Activated CD4-positive, alpha-beta memory T cell treated with anti-CD3 and anti-CD28 coated beads for 36 hours (primary cell): ENCODE results near the gene MRM3. TPM values are rescaled to one million over a fixed set of nuclear protein-coding genes. Genes with fewer than 3 reads are reported as not detected.
"Not testable (repeated sequence)": the region's sequence is repeated elsewhere in the genome, so short reads cannot be mapped to it uniquely, and the experiment has no call there.

ENCODE experiments used
- CTCF ChIA-PET: fragments of 350-600 bp; sonication (Branson Sonifier 250); formaldehyde crosslinking; loops from one replicate; lab custom pipeline; 2021; ENCODE audit warnings: antibody characterized with exemption, inconsistent platforms; lab: Charles Lee
- POLR2A ChIA-PET: fragments of 350-600 bp; sonication (Branson Sonifier 250); formaldehyde crosslinking; loops from one replicate; lab custom pipeline; 2021; ENCODE audit warnings: antibody characterized with exemption; lab: Charles Lee
- DNase-seq: peaks from one replicate; pipeline ENCODE4 v3.0.0-alpha.2; 2020
- H3K27ac Mint-ChIP-seq: one replicate; pipeline ENCODE4 v1.8.0; 2021; ENCODE audit warnings: mixed read lengths
- H3K27me3 Mint-ChIP-seq: one replicate; pipeline ENCODE4 v1.8.0; 2021; ENCODE audit warnings: mixed read lengths
- H3K36me3 Mint-ChIP-seq: one replicate; pipeline ENCODE4 v1.8.0; 2021; ENCODE audit warnings: mixed read lengths
- H3K4me1 Mint-ChIP-seq: one replicate; pipeline ENCODE4 v1.8.0; 2021; ENCODE audit warnings: low read depth, mixed read lengths
- H3K4me3 Mint-ChIP-seq: one replicate; pipeline ENCODE4 v1.8.0; 2021; ENCODE audit warnings: mild to moderate bottlenecking, mixed read lengths
- H3K9me3 Mint-ChIP-seq: one replicate; pipeline ENCODE4 v1.8.0; 2021; ENCODE audit warnings: mixed read lengths
- intact Hi-C: fragments of 100-400 bp; cut with micrococcal nuclease; formaldehyde crosslinking; loops from one replicate; pipeline ENCODE4 v1.15.1; 2023
- total RNA-seq, 2 experiments: library from RNA; stranded (reverse); gene quantifications; one replicate each; pipeline ENCODE4 v1.2.3, GENCODE V29; 2021

The MRM3 gene
- total RNA-seq, 2 experiments from 2014 or later = 24.6 to 26.1 TPM

GRCh38 chr17:746783-747629 is 35.1 kb upstream of the MRM3 start:
- Mint-ChIP-seq H3K36me3 (peaks cover 48% of the 10 kb centered on the region), H3K27me3 (no peaks in the 10 kb centered on the region), H3K9me3 (no peaks in the 10 kb centered on the region), H3K27ac (no peak overlapping the region), H3K4me3 (no peak overlapping the region), H3K4me1 (peaks cover 26% of the 10 kb centered on the region)
- intact Hi-C loops = no loop called here
- ChIA-PET POLR2A (no interaction called here), CTCF (interaction anchor here (1.3 kb wide), 1 partner anchor 234 kb away, joined by 3 read pairs; no protein-coding TSS in a partner anchor)
- no peak for DNase-seq

- H3K9me3 Mint-ChIP-seq, CTCF ChIA-PET, DNase-seq, POLR2A ChIA-PET, intact Hi-C loops, H3K4me3 Mint-ChIP-seq, H3K27ac Mint-ChIP-seq, H3K27me3 Mint-ChIP-seq: not testable (repeated sequence)
- H3K36me3 Mint-ChIP-seq = peaks cover 41% of the 10 kb centered on the region
- peaks cover 35% of the 10 kb centered on the region for H3K4me1 Mint-ChIP-seq
These were observed 33.5 kb upstream of the MRM3 start for GRCh38 chr17:748604-749003.

- peaks cover 34% of the 10 kb centered on the region for H3K36me3 Mint-ChIP-seq
- POLR2A ChIA-PET, H3K27ac Mint-ChIP-seq: not testable (repeated sequence)
These were observed 32.8 kb upstream of the MRM3 start for GRCh38 chr17:749359-749758.

DNA sequence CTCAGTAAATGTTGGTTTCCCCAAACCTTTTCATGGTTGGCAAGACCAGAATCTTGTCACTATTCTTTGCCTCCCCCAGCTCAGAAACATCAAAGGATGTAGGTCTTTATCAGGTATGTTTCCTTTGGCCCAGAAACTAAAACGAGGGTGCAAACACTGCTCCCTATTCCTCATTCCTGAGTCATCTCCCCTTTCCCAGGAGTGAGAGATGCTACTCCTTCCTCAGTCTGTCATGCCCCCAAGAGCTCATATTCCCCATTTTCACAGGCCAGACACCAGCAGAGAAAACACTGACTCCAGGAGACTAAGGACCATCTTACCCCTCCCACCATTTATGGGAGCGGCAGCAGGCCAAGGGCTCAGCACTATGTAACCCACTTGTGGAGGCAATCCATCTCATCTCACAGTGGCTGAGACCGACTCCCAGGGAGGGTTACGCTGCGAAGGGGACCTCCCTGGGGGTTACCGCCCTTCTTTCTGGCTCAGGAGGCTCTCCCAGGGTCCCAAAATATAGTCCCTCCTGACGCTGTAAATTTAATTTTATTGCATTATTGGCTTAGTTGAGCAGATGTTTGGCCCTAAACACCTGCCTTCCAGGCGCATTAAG is 31.6 kb upstream of the MRM3 start:
- POLR2A ChIA-PET = interaction anchor here (1.0 to 3.5 kb wide), 4 partner anchors 9 to 35 kb away, joined by 3 to 12 read pairs (median 4); partner anchors contain the start of genes GLOD4 and MRM3
- Mint-ChIP-seq H3K4me1 (peaks cover 35% of the 10 kb centered on the region), H3K9me3 (peaks cover 6% of the 10 kb centered on the region), H3K36me3 (peaks cover 38% of the 10 kb centered on the region), H3K27ac (no peak overlapping the region), H3K4me3 (peak overlapping the region; percentile 97), H3K27me3 (no peaks in the 10 kb centered on the region)
- intact Hi-C loops = loop anchor here (2.0 to 5.0 kb wide), 2 partner anchors 32 to 338 kb away; partner anchors contain the start of genes GLOD4 and MRM3
- CTCF ChIA-PET = interaction anchor here (1.0 to 1.1 kb wide), 3 partner anchors 37 to 231 kb away, joined by 3 to 6 read pairs (median 5); partner anchors contain the start of gene VPS53
- no peak for DNase-seq

More at GRCh38 chr17:749359-749758, 32.8 kb upstream of the MRM3 start:
- H3K27me3 Mint-ChIP-seq, intact Hi-C loops, H3K9me3 Mint-ChIP-seq, CTCF ChIA-PET, DNase-seq: not testable (repeated sequence)
- H3K4me1 Mint-ChIP-seq = peaks cover 35% of the 10 kb centered on the region
- H3K4me3 Mint-ChIP-seq = peak overlapping the region; percentile 0

DNA sequence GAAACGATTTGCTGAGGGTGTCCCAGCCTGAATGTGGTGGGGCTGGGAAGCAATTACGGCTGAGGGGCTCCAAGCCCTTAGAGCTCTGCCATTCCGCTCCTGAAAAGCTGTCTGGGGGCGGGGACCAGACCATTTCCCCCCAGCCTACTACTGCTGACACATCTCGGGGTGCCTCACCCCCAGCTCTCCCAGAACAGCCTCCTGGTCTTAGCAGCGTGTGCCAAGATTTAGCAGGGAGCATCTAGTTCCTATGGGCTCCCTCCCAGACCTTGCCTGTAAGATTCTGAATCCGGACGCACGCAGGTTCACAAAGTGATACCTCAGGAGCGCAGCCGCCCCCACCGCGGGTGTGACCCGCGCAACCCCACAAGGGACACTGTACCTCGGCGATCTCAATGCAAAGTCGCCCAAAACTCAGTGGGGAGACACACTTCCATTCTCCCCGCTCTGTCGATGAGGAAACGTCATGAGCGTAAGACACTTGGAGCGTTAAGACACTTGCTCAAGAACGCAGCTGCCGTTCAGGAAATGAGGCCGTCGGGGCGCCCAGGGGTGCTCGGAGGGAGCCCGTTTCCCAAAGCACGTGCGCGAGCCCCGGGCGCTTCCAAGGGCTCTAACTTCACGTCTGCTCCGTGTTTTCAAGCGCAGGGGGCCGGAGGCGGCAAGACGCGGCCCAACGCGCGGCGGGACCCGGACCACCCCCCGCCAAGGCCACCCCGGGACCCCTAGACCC is 30.7 kb upstream of the MRM3 start:
- H3K9me3 Mint-ChIP-seq = peaks cover 9% of the 10 kb centered on the region
- CTCF ChIA-PET = interaction anchor here (1.1 to 2.0 kb wide), 5 partner anchors 14 to 339 kb away, joined by 3 to 7 read pairs (median 5); partner anchors contain the start of genes GLOD4, MRM3 and VPS53
- peaks cover 35% of the 10 kb centered on the region for H3K4me1 Mint-ChIP-seq
- H3K27ac Mint-ChIP-seq = peak overlapping the region; percentile 85
- H3K36me3 Mint-ChIP-seq = peaks cover 32% of the 10 kb centered on the region
- no peaks in the 10 kb centered on the region for H3K27me3 Mint-ChIP-seq
- POLR2A ChIA-PET = interaction anchor here (1.0 to 3.5 kb wide), 4 partner anchors 10 to 36 kb away, joined by 3 to 12 read pairs (median 4); partner anchors contain the start of genes GLOD4 and MRM3
- peak overlapping the region; percentile 97 for H3K4me3 Mint-ChIP-seq
- intact Hi-C loops = loop anchor here (2.0 to 5.0 kb wide), 2 partner anchors 31 to 339 kb away; partner anchors contain the start of genes GLOD4 and MRM3
- peak; percentile 67 for DNase-seq

DNA sequence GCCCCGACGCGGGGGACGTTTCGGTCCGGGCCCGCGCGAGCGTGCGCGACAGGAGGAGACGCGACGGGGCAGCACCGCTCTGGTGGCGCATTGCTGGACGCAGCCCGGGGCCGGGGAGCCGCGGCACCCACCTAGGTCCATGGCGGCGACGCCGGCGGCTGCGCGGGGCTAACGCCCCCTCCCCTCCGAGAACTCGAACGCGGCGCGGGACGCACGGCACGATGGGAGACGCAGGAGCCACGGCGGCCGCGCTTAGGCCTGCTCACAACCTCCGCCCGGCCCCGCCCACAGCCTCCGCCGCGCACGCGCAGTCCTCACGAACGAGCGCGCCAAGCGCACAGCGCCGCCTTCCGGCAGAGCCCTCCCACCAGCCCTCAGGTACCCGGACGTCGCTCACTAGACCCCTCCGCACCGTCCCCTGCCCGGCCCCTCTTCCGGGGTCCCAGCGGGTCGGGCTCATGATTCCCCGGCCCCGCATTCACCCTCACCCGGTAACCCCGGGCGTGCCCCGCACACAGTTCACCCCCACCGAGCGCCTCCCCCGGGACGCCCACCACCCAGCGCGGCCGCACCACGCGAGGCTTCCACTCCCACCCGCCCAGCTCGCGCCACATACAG is 30.0 kb upstream of the MRM3 start, which contains the start of gene GEMIN4:
Gene GEMIN4 (minus strand): TSS at position 263 of the 618 bp plus-strand sequence. CDS start 122 bp downstream, at position 141.
- Mint-ChIP-seq H3K27ac (peak within 1 kb of the TSS; percentile 87), H3K27me3 (no peaks in the 10 kb centered on the region), H3K9me3 (peaks cover 9% of the 10 kb centered on the region), H3K4me1 (peaks cover 35% of the 10 kb centered on the region), H3K36me3 (peaks cover 32% of the 10 kb centered on the region), H3K4me3 (peak within 1 kb of the TSS; percentile 97)
- intact Hi-C loops = loop anchor here (5.0 kb wide), 1 partner anchor 340 kb away; a partner anchor contains a TSS
- peak; percentile 98 for DNase-seq
- POLR2A ChIA-PET = interaction anchor here (3.5 kb wide), 1 partner anchor 30 kb away, joined by 12 read pairs; the partner anchor contains the start of genes GLOD4 and MRM3
- CTCF ChIA-PET = interaction anchor here (1.0 to 2.2 kb wide), 7 partner anchors 13 to 340 kb away, joined by 3 to 12 read pairs (median 5); partner anchors contain the start of genes GLOD4, MRM3 and TIMM22

GRCh38 chr17:752620-753219 is 29.4 kb upstream of the MRM3 start:
- intact Hi-C loops = loop anchor here (5.0 kb wide), 1 partner anchor 340 kb away; a partner anchor contains a TSS
- Mint-ChIP-seq H3K27ac (peak overlapping the region; percentile 87), H3K27me3 (no peaks in the 10 kb centered on the region), H3K4me1 (peaks cover 35% of the 10 kb centered on the region), H3K4me3 (peak overlapping the region; percentile 97), H3K36me3 (peaks cover 32% of the 10 kb centered on the region), H3K9me3 (peaks cover 9% of the 10 kb centered on the region)
- no peak for DNase-seq
- ChIA-PET CTCF (interaction anchor here (0.7 to 2.2 kb wide), 7 partner anchors 9 to 341 kb away, joined by 4 to 12 read pairs (median 5); partner anchors contain the start of genes GLOD4, MRM3 and TIMM22), POLR2A (interaction anchor here (3.5 kb wide), 1 partner anchor 29 kb away, joined by 12 read pairs; the partner anchor contains the start of genes GLOD4 and MRM3)

DNA sequence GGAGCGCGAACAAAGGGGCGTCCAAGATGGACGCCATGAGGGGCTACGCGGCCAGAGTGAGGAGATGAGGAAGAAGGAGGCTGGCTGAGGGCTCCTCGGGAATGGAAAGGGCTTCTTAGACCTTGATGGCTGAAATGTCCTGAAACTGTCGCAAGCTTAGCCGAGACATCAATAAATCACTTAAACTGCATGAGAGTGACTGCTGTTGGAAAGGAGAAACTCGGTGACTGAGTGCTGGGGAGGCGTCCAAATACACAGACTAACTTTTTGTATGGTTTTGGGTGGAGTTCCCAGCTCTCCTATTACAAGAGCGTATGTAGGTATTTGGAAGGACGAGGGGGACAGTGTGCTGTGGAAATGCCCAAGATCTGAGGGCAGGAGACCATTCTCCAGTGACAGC is 28.7 kb upstream of the MRM3 start:
- DNase-seq = no peak
- Mint-ChIP-seq H3K4me1 (peaks cover 30% of the 10 kb centered on the region), H3K36me3 (peaks cover 25% of the 10 kb centered on the region), H3K4me3 (peak overlapping the region; percentile 15), H3K9me3 (peaks cover 9% of the 10 kb centered on the region), H3K27me3 (no peaks in the 10 kb centered on the region), H3K27ac (no peak overlapping the region)
- ChIA-PET POLR2A (no interaction called here), CTCF (interaction anchor here (1.3 to 2.2 kb wide), 2 partner anchors 23 to 243 kb away, joined by 4 to 9 read pairs; partner anchors contain the start of gene TIMM22)
- intact Hi-C loops = loop anchor here (5.0 kb wide), 1 partner anchor 341 kb away; a partner anchor contains a TSS

DNA sequence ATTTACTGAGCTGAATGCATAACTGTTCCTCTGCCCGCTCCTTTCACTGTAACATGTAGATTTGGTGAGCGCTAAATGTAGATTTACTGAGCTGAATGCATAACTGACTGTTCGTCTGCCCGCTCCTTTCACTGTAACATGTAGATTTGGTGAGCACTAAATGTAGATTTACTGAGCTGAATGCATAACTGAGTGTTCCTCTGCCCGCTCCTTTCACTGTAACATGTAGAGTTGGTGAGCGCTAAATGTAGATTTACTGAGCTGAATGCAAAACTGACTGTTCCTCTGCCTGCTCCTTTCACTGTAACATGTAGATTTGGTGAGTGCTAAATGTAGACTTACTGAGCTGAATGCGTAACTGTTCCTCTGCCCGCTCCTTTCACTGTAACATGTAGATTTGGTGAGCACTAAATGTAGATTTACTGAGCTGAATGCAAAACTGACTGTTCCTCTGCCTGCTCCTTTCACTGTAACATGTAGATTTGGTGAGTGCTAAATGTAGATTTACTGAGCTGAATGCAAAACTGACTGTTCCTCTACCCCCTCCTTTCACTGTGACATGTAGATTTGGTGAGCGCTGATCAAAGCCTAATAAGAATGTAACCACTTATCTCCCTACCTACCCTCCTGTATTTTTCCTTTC is 26.7 kb upstream of the MRM3 start:
- POLR2A ChIA-PET, H3K4me3 Mint-ChIP-seq, H3K27me3 Mint-ChIP-seq, DNase-seq, H3K27ac Mint-ChIP-seq, intact Hi-C loops, H3K9me3 Mint-ChIP-seq: not testable (repeated sequence)
- H3K36me3 Mint-ChIP-seq = peaks cover 25% of the 10 kb centered on the region
- H3K4me1 Mint-ChIP-seq = peaks cover 17% of the 10 kb centered on the region
- CTCF ChIA-PET = interaction anchor here (1.0 to 1.2 kb wide), 2 partner anchors 18 to 225 kb away, joined by 3 to 4 read pairs; no protein-coding TSS in a partner anchor

GRCh38 chr17:756010-756567 is 26.1 kb upstream of the MRM3 start:
- POLR2A ChIA-PET, H3K27ac Mint-ChIP-seq, H3K9me3 Mint-ChIP-seq, intact Hi-C loops, H3K4me3 Mint-ChIP-seq, DNase-seq, H3K27me3 Mint-ChIP-seq: not testable (repeated sequence)
- CTCF ChIA-PET = interaction anchor here (1.0 kb wide), 1 partner anchor 225 kb away, joined by 3 read pairs; no protein-coding TSS in a partner anchor
- peaks cover 12% of the 10 kb centered on the region for H3K4me1 Mint-ChIP-seq
- peaks cover 29% of the 10 kb centered on the region for H3K36me3 Mint-ChIP-seq
